Keratinocyte (primary cell): ENCODE results near the gene MED14. TPM values are rescaled to one million over a fixed set of nuclear protein-coding genes. Genes with fewer than 3 reads are reported as not detected.

ENCODE experiments used
- DNase-seq: peaks from one replicate; pipeline ENCODE4 v3.0.0-alpha.2; 2011; ENCODE audit warnings: low read depth, missing footprints, low spot score
- FAIRE-seq: peaks from 2 replicates; lab custom pipeline; 2011; peaks lifted over from hg19 to GRCh38; lab: Jason Lieb, UNC
- H2AFZ ChIP-seq: 2 replicates; pipeline ENCODE4 v1.6.0; 2012; ENCODE audit warnings: low read length, control low read depth, inconsistent platforms; ENCODE audit not compliant: control insufficient read depth
- H3K27ac ChIP-seq: 2 replicates; pipeline ENCODE4 v1.5.1; 2011; ENCODE audit warnings: low read length; ENCODE audit not compliant: control insufficient read depth, insufficient read depth
- H3K27me3 ChIP-seq: 3 replicates; pipeline ENCODE4 v1.6.0; 2011; ENCODE audit warnings: low read length; ENCODE audit not compliant: control insufficient read depth, insufficient read depth; ENCODE audit errors: extremely low read depth
- H3K36me3 ChIP-seq, 2 experiments: 2 replicates in 1 of 2; 3 replicates in 1 of 2; pipeline ENCODE4 v1.5.1; 2011; ENCODE audit warnings: low read length in 2 of 2, mild to moderate bottlenecking in 1 of 2; ENCODE audit not compliant: control insufficient read depth in 2 of 2, insufficient read depth in 2 of 2; ENCODE audit errors: extremely low read depth in 1 of 2
- H3K4me1 ChIP-seq: 3 replicates; pipeline ENCODE4 v1.5.1; 2011; ENCODE audit warnings: low read length; ENCODE audit not compliant: control insufficient read depth, insufficient read depth; ENCODE audit errors: extremely low read depth
- H3K4me2 ChIP-seq: 3 replicates; pipeline ENCODE4 v1.6.0; 2011; ENCODE audit warnings: low read depth, low read length; ENCODE audit not compliant: control insufficient read depth, insufficient read depth; ENCODE audit errors: extremely low read depth
- H3K4me3 ChIP-seq, 3 experiments: fragments of 200-600 bp in 1 of 3; sonication (generic) in 1 of 3; 2 replicates in 2 of 3; 3 replicates in 1 of 3; pipeline ENCODE4 v1.5.1; 2011 to 2016; ENCODE audit warnings: low read length in 3 of 3, mild to moderate bottlenecking in 3 of 3, control low read depth in 2 of 3, inconsistent platforms in 1 of 3, low read depth in 1 of 3, mixed read lengths in 1 of 3, mixed run types in 1 of 3, moderate library complexity in 1 of 3; ENCODE audit not compliant: control insufficient read depth in 2 of 3, insufficient read depth in 2 of 3; ENCODE audit errors: extremely low read depth in 1 of 3
- H3K79me2 ChIP-seq: 2 replicates; pipeline ENCODE4 v1.6.0; 2012; ENCODE audit warnings: low read length; ENCODE audit not compliant: control insufficient read depth, insufficient read depth
- H3K9ac ChIP-seq: 3 replicates; pipeline ENCODE4 v1.6.0; 2011; ENCODE audit warnings: low read length; ENCODE audit not compliant: control insufficient read depth, insufficient read depth; ENCODE audit errors: extremely low read depth
- H3K9me1 ChIP-seq: 3 replicates; pipeline ENCODE4 v1.6.0; 2011; ENCODE audit warnings: low read length; ENCODE audit not compliant: control insufficient read depth, insufficient read depth; ENCODE audit errors: extremely low read depth
- H3K9me3 ChIP-seq: 2 replicates; pipeline ENCODE4 v1.5.1; 2012; ENCODE audit warnings: low read depth, low read length; ENCODE audit not compliant: control insufficient read depth
- H4K20me1 ChIP-seq: 3 replicates; pipeline ENCODE4 v1.6.0; 2011; ENCODE audit warnings: low read length; ENCODE audit not compliant: control insufficient read depth, insufficient read depth; ENCODE audit errors: extremely low read depth
- CTCF ChIP-seq, 3 experiments: IDR thresholded peaks in 1 of 3; conservative IDR thresholded peaks in 1 of 3; optimal IDR thresholded peaks in 1 of 3; 2 replicates in 2 of 3; 3 replicates in 1 of 3; pipeline versions ENCODE3 to v1.5.1; 2011; ENCODE audit warnings: low read length in 3 of 3, mild to moderate bottlenecking in 3 of 3, moderate library complexity in 2 of 3, control low read depth in 1 of 3, inconsistent platforms in 1 of 3; ENCODE audit not compliant: insufficient read depth in 2 of 3; ENCODE audit errors: extremely low read depth in 1 of 3
- EZH2 ChIP-seq: IDR thresholded peaks from one replicate; pipeline ENCODE4 v1.6.1; 2012; ENCODE audit warnings: inconsistent platforms, mild to moderate bottlenecking, low read length, moderate library complexity
- dilution Hi-C: fragments of 300-500 bp; cut with MboI; formaldehyde crosslinking; loops from one replicate; pipeline ENCODE4 v1.7.0; 2020; ENCODE audit warnings: low sequenced_read_pairs; ENCODE audit not compliant: extremely low pct_ligation_motif_present
- polyA plus RNA-seq, 5 experiments: library from polyadenylated mRNA; depleted of rRNA in 3 of 5; stranded (reverse) in 3 of 5; stranded (forward) in 1 of 5; unstranded in 1 of 5; fragments of >200 nt; gene quantifications; 1 replicate in 1 of 5; 2 replicates in 3 of 5; 3 replicates in 1 of 5; pipeline versions ENCODE4 v1.2.1 to v1.2.3, GENCODE V29; 2011 to 2012; ENCODE audit warnings: missing spikeins in 2 of 5, low read depth in 1 of 5, low replicate concordance in 1 of 5

Gene MED14
- polyA plus RNA-seq, 1 donor (not counting 4 experiments of a cell fraction or from before 2014, with no cell fraction given): 25.9 TPM

DNA sequence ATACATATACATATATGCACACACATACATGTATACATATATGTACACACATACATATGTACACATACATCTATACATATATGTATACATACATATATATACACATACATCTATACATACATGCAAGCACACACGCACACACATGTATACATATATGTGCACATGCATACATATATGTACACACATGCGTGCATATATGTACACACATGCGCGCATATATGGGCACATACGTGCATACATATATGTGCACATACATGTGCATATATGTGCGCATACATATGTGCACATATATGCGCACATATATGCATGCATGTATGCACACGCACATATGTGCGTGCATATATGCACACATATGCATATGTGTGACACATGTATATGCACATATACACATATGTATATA is 119.4 kb downstream of the MED14 start:
- no peaks in the 10 kb centered on the region for H3K27me3 ChIP-seq
- H3K36me3 ChIP-seq: no peaks in the 10 kb centered on the region
- no peak overlapping the region for H3K9ac ChIP-seq
- FAIRE-seq: no peak
- H3K27ac ChIP-seq: no peak overlapping the region
- no peak overlapping the region for H2AFZ ChIP-seq
- TF ChIP-seq CTCF (optimal IDR thresholded peaks at IDR 0.05 in 1 of 3, IDR thresholded peaks at IDR 0.05 in 1 of 3, conservative IDR thresholded peaks at IDR 0.05 in 1 of 3; ENCODE audit: extremely low read depth in 1 of 3, insufficient read depth in 2 of 3, low read length in 3 of 3): no peak
- no peak for TF ChIP-seq EZH2
- no peaks in the 10 kb centered on the region for H3K9me1 ChIP-seq
- no peak overlapping the region for H3K4me2 ChIP-seq
- no peaks in the 10 kb centered on the region for H3K79me2 ChIP-seq
- no peaks in the 10 kb centered on the region for H3K9me3 ChIP-seq
- dilution Hi-C loops: no loop called here
- H3K4me1 ChIP-seq: no peaks in the 10 kb centered on the region
- no peak for DNase-seq
- no peak overlapping the region for H3K4me3 ChIP-seq
- no peaks in the 10 kb centered on the region for H4K20me1 ChIP-seq

GRCh38 chrX:40612511-40612910 is 122.8 kb downstream of the MED14 start:
- no peak overlapping the region for H3K27ac ChIP-seq
- dilution Hi-C loops: no loop called here

More at GRCh38 chrX:40612511-40612910, 122.8 kb downstream of the MED14 start:
- DNase-seq (no peak), FAIRE-seq (no peak)
- Histone ChIP-seq H3K9me1 (no peaks in the 10 kb centered on the region), H3K4me1 (no peaks in the 10 kb centered on the region), H3K79me2 (no peaks in the 10 kb centered on the region), H3K9ac (no peak overlapping the region), H3K9me3 (no peaks in the 10 kb centered on the region), H3K27me3 (no peaks in the 10 kb centered on the region), H2AFZ (no peak overlapping the region), H3K36me3 (no peaks in the 10 kb centered on the region), H3K4me3 (no peak overlapping the region), H3K4me2 (no peak overlapping the region), H4K20me1 (no peaks in the 10 kb centered on the region)
- TF ChIP-seq CTCF (optimal IDR thresholded peaks at IDR 0.05 in 1 of 3, IDR thresholded peaks at IDR 0.05 in 1 of 3, conservative IDR thresholded peaks at IDR 0.05 in 1 of 3; ENCODE audit: extremely low read depth in 1 of 3, insufficient read depth in 2 of 3, low read length in 3 of 3) (no peak), EZH2 (no peak)
